Skeletal muscle tissue (tissue), 4 donors: ENCODE data around the gene TRA2B. TPM values are rescaled to one million over a fixed set of nuclear protein-coding genes. Genes with fewer than 3 reads are reported as not detected.
"Not testable (repeated sequence)": the region's sequence is repeated elsewhere in the genome, so short reads cannot be mapped to it uniquely, and the experiment has no call there.

ENCODE experiments used
- H3K27ac ChIP-seq: one replicate; pipeline ENCODE4 v1.7.0; 2013; ENCODE audit warnings: mild to moderate bottlenecking, low read depth, low read length, inconsistent platforms
- H3K27me3 ChIP-seq, 3 donors: one replicate each; pipeline ENCODE4 v1.7.0; 2013; ENCODE audit warnings: low read length in 3 of 3; ENCODE audit not compliant: control insufficient read depth in 3 of 3, insufficient read depth in 3 of 3
- H3K36me3 ChIP-seq, 3 donors: one replicate each; pipeline ENCODE4 v1.7.0; 2013; ENCODE audit warnings: low read length in 3 of 3; ENCODE audit not compliant: control insufficient read depth in 3 of 3, insufficient read depth in 3 of 3
- H3K4me1 ChIP-seq, 3 donors: one replicate each; pipeline ENCODE4 v1.7.0; 2013; ENCODE audit warnings: low read length in 3 of 3, mild to moderate bottlenecking in 3 of 3; ENCODE audit not compliant: control insufficient read depth in 3 of 3, insufficient read depth in 3 of 3
- H3K4me3 ChIP-seq, 3 donors: one replicate each; pipeline ENCODE4 v1.7.0; 2013; ENCODE audit warnings: low read length in 3 of 3
- H3K9ac ChIP-seq, 3 donors: one replicate each; pipeline ENCODE4 v1.7.0; 2013; ENCODE audit warnings: low read length in 3 of 3, mild to moderate bottlenecking in 3 of 3, moderate library complexity in 2 of 3, low read depth in 1 of 3
- H3K9me3 ChIP-seq, 3 donors: one replicate each; pipeline ENCODE4 v1.7.0; 2013; ENCODE audit warnings: low read length in 3 of 3; ENCODE audit not compliant: control insufficient read depth in 3 of 3
- total RNA-seq: library from RNA; depleted of rRNA; stranded (reverse); fragments of >200 nt; gene quantifications from one replicate; pipeline ENCODE4 v1.2.3, GENCODE V29; 2014
- donor health status: Osteomylitis.

Gene TRA2B
- total RNA-seq, 1 donor from 2014 or later, result 136 TPM

- Histone ChIP-seq H3K4me3 (no peak overlapping the region), H3K9me3 (no peaks in the 10 kb centered on the region), H3K27me3 (no peaks in the 10 kb centered on the region), H3K9ac (no peak overlapping the region), H3K27ac (no peak overlapping the region), H3K36me3 (peaks cover 38 to 62% (median 54%) of the 10 kb centered on the region in 3 donors), H3K4me1 (no peaks in the 10 kb centered on the region)
These were observed 22.2 kb downstream of the TRA2B start for GRCh38 chr3:185915642-185916041.

GRCh38 chr3:185914911-185915629 lies 22.7 kb downstream of the TRA2B start:
- Histone ChIP-seq H3K4me3 (no peak overlapping the region), H3K9ac (no peak overlapping the region), H3K4me1 (no peaks in the 10 kb centered on the region), H3K27me3 (no peaks in the 10 kb centered on the region), H3K36me3 (peaks cover 35 to 56% (median 48%) of the 10 kb centered on the region in 3 donors), H3K27ac (no peak overlapping the region), H3K9me3 (no peaks in the 10 kb centered on the region)

DNA sequence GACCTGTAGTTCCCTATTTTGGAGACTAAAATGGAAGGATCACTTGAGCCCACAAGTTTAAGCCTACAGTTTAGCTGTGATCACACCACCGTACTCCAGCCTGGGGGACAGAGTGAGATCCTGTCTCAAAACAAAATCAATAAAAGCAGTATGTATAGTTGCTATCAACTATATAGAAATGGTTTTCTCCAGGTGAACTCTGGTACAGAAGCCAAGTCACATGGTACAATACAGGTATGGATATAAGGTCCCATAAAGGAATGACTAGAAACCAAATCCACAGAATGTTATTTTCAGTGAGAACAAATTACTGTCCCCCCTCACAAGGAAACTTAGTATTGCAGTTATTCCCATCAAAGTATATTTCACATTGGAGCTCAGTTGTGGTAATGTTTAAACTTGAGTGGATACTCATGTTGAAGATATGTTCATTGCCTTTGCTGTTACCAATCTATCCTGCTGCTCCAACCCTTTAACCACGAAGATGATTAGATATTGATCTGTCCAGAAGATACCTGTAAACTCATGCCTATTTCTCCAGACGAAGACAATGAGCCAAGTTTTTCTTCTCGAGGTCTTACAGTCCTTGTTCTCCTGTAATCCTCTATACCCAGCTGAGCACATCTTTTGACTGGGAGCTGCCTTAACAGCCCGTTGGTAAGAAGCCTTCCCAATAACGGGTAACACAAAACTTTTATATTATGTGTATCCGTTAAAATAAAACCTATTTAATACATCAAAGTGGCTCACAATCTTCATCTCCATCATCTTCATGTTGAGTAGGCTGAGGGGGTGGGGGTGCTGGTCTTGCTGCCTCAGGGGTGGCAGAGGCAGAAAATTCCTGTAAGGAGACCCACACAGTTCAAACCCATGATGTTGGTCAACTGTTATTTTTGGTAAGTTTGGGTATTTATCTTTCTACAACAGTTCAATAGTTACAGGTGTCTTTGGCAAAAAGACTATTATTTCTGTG lies 24.6 kb downstream of the TRA2B start:
- Histone ChIP-seq H3K9me3 (no peaks in the 10 kb centered on the region), H3K36me3 (peaks cover 23 to 41% (median 31%) of the 10 kb centered on the region in 3 donors), H3K4me1 (no peaks in the 10 kb centered on the region), H3K27me3 (no peaks in the 10 kb centered on the region), H3K27ac (no peak overlapping the region), H3K9ac (no peak overlapping the region), H3K4me3 (no peak overlapping the region)

DNA sequence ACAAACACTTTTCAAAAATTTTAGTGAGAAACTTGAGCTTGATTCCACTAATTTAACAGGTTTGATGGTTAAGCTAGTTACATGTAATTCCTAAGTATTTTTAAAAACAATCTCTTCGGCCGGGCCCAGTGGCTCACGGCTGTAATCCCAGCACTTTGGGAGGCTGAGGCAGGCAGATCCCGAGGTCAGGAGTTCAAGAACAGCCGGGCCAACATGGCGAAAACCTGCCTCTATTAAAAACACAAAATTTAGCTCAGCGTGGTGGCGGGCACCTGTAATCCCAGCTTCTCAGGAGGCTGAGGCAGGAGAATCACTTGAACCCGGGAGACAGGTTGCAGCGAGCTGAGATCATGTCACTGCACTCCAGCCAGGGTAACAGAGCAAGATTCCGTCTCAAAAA lies 25.3 kb downstream of the TRA2B start:
- Histone ChIP-seq H3K4me3 (no peak overlapping the region), H3K27me3 (no peaks in the 10 kb centered on the region), H3K9me3 (no peaks in the 10 kb centered on the region), H3K9ac (no peak overlapping the region), H3K4me1 (no peaks in the 10 kb centered on the region), H3K36me3 (peaks cover 18 to 34% (median 24%) of the 10 kb centered on the region in 3 donors), H3K27ac (no peak overlapping the region)

DNA sequence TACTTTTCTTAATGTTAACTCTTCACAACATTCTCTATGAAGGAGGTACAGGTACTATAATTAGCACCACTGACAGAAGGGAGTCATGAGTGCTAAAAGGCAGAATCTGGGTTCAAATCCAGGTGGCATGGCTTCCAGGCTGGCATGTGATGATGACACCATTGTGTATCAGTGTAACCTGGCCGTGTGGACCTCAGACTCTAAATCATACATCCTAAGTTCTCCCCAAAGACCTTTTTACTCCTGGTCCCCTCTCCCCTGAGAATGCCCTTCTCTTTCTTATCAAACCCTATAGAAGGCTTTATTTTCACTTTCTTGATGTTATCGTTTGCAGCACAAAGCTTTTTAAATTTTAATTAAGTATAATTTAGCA lies 26.8 kb downstream of the TRA2B start:
- not testable (repeated sequence) for H3K9ac ChIP-seq, H3K27ac ChIP-seq, H3K4me3 ChIP-seq, H3K9me3 ChIP-seq, H3K4me1 ChIP-seq, H3K27me3 ChIP-seq
- H3K36me3 ChIP-seq, result peaks cover 10 to 20% (median 16%) of the 10 kb centered on the region in 3 donors

GRCh38 chr3:185910322-185911075 lies 27.3 kb downstream of the TRA2B start:
- not testable (repeated sequence) for H3K27me3 ChIP-seq, H3K9ac ChIP-seq, H3K4me1 ChIP-seq, H3K4me3 ChIP-seq, H3K9me3 ChIP-seq, H3K27ac ChIP-seq
- peaks cover 10 to 15% (median 12%) of the 10 kb centered on the region in 3 donors for H3K36me3 ChIP-seq

DNA sequence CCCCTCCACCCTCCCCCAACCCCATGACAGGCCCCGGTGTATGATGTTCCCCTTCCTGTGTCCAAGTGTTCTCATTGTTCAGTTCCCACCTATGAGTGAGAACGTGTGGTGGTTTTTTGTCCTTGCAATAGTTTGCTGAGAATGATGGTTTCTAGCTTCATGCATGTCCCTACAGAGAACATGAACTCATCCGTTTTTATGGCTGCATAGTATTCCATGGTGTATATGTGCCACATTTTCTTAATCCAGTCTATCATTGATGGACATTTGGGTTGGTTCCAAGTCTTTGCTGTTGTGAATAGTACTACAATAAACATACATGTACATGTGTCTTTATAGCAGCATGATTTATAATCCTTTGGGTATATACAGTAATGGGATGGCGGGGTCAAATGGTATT lies 27.9 kb downstream of the TRA2B start:
- H3K36me3 ChIP-seq, result peaks cover 7 to 11% (median 10%) of the 10 kb centered on the region in 3 donors
- not testable (repeated sequence) for H3K4me1 ChIP-seq, H3K9me3 ChIP-seq, H3K4me3 ChIP-seq, H3K9ac ChIP-seq, H3K27me3 ChIP-seq, H3K27ac ChIP-seq

- Histone ChIP-seq H3K4me3 (no peak overlapping the region), H3K27me3 (no peaks in the 10 kb centered on the region), H3K9me3 (no peaks in the 10 kb centered on the region), H3K36me3 (no peaks in the 10 kb centered on the region), H3K4me1 (no peaks in the 10 kb centered on the region), H3K9ac (no peak overlapping the region), H3K27ac (no peak overlapping the region)
These were observed 37.6 kb downstream of the TRA2B start for GRCh38 chr3:185900228-185900627.

GRCh38 chr3:185896636-185897035 lies 41.2 kb downstream of the TRA2B start:
- H3K4me3 ChIP-seq, result no peak overlapping the region
- H3K9me3 ChIP-seq, result no peaks in the 10 kb centered on the region
- no peak overlapping the region for H3K9ac ChIP-seq
- no peaks in the 10 kb centered on the region for H3K27me3 ChIP-seq
- H3K27ac ChIP-seq, result no peak overlapping the region
- no peaks in the 10 kb centered on the region for H3K36me3 ChIP-seq
- no peaks in the 10 kb centered on the region for H3K4me1 ChIP-seq
